ENCODE data around the gene GALNS. TPM values are rescaled to one million over a fixed set of nuclear protein-coding genes. Genes with fewer than 3 reads are reported as not detected.

Gene GALNS
- total and polyA plus RNA-seq, 2 of the 8 experiments (the other 6 are each of a cell fraction or from before 2014, with no cell fraction given): 8.9 to 17.8 TPM

DNA sequence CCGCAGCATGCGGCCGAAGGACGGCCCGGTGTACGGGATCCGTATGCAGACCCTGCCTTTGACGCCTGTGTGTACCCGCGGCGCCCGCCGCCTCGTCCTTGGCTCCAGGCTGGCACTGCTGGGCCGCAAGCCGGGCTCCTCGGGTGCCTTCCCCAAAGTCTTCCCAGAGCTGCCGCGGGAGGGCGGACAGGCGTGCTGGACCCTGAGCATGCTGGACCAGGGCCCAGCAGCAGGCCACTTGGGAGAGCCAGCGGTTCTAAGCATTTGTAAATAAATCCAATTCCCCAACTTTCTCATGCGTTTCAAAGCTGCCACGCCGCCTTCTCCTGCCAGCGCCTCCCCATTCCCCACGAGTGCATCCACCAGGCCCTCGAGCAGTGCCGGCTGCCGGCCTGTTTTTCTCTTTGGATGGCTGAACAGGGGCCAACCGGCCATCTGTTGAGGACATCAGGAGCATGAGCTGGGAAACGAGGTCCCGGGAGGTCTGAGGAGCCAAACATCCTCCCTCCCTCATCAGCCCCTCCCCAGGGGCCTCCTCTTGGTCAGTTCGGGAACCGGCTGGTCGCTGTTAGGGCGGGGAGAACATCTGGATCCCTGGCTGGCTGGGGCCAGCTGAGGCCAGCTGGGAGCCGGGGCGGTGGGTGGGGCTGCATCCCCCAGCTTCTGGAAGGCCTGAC, 30.2 kb upstream of the GALNS start:
- H3K9ac ChIP-seq (replicated peaks in 1 of 4; ENCODE audit: extremely low read depth in 1 of 4, low read depth in 3 of 4, low read length in 3 of 4): no peak overlapping the region
- no peaks in the 10 kb centered on the region for H3K79me2 ChIP-seq (ENCODE audit: control insufficient read depth in 1 of 2, insufficient read depth in 2 of 2, low read length in 2 of 2)
- no peaks in the 10 kb centered on the region; the same call in 1 of the 2 replicates for H3K79me1 ChIP-seq (ENCODE audit: low read depth, low read length)
- no peak overlapping the region for H3K4ac ChIP-seq (replicated peaks; ENCODE audit: insufficient read length, low read depth, low read length)
- no peak for TF ChIP-seq POU5F1 (IDR thresholded peaks at IDR 0.05; ENCODE audit: low read depth, low read length)
- TF ChIP-seq CREB1 (IDR thresholded peaks at IDR 0.05): no peak
- no peak for TF ChIP-seq USF2 (IDR thresholded peaks at IDR 0.05; ENCODE audit: low read length)
- no peak for TF ChIP-seq MAFK (IDR thresholded peaks at IDR 0.05; ENCODE audit: low read depth, low read length)
- TF ChIP-seq EZH2 (IDR thresholded peaks at IDR 0.05; ENCODE audit: low read depth, low read length, severe bottlenecking): no peak
- no peak for TF ChIP-seq EGR1 (IDR thresholded peaks at IDR 0.05; ENCODE audit: borderline replicate concordance, low read depth, low read length)
- H2BK20ac ChIP-seq (ENCODE audit: low read length): no peak overlapping the region
- no peaks in the 10 kb centered on the region; the same call in 1 of the 2 replicates for H3K23me2 ChIP-seq (ENCODE audit: low read depth, low read length)
- POLR2A ChIA-PET (ENCODE audit: partially characterized antibody): interaction anchor here (0.8 kb wide), 1 partner anchor 331 kb away, joined by 3 read pairs; the partner anchor contains the start of gene ZNF778
- H3K56ac ChIP-seq (replicated peaks; ENCODE audit: insufficient read length, low read depth, low read length): no peak overlapping the region
- H2BK15ac ChIP-seq (ENCODE audit: low read length): 0 out of 2 replicates have a peak overlapping the region, but pooled peaks have one; percentile 46
- H3K9me3 ChIP-seq (ENCODE audit: insufficient read depth in 2 of 2, low read depth in 1 of 2, low read length in 1 of 2): no peaks in the 10 kb centered on the region
- DNase-seq (ENCODE audit: low read depth in 1 of 2, low spot score in 2 of 2): no peak
- no peak overlapping the region for H2BK12ac ChIP-seq (ENCODE audit: low read depth, low read length)
- 87% methylated on average over 32 of the region's 39 CpGs; no CpG with 5 or more reads in 1 of the 2 experiments for WGBS, 2 experiments (ENCODE audit: extremely low coverage in 1 of 2, insufficient coverage in 1 of 2, insufficient read length in 1 of 2, insufficient replicate concordance in 2 of 2, low coverage in 1 of 2, low lambda C conversion rate in 2 of 2, missing lambda C conversion rate in 1 of 2)
- H3K23ac ChIP-seq (ENCODE audit: insufficient read length): no peak overlapping the region
- no peak overlapping the region for H2AFZ ChIP-seq (ENCODE audit: low read length)
- no peak overlapping the region for H2AK5ac ChIP-seq (ENCODE audit: low read depth, low read length)
- H3K4me2 ChIP-seq (ENCODE audit: insufficient read depth in 1 of 2, low read depth in 2 of 2, low read length in 2 of 2): no peak overlapping the region
- no peak overlapping the region for H3K27ac ChIP-seq (ENCODE audit: low read depth, low read length)
- no peak overlapping the region for H4K91ac ChIP-seq (replicated peaks; ENCODE audit: insufficient read length, low read length)
- H3K4me1 ChIP-seq (replicated peaks in 1 of 4; ENCODE audit: control insufficient read depth in 3 of 4, insufficient read depth in 4 of 4, low read length in 3 of 4): peaks cover 0 to 4% (median 0%) of the 10 kb centered on the region in 4 experiments; a peak in 1 of 7 replicates
- H3K36me3 ChIP-seq (ENCODE audit: control insufficient read depth in 2 of 4, insufficient read depth in 4 of 4, low read length in 3 of 4): no peaks in the 10 kb centered on the region
- H3K27me3 ChIP-seq (replicated peaks in 1 of 4; ENCODE audit: control insufficient read depth in 3 of 4, extremely low read depth in 1 of 4, insufficient read depth in 3 of 4, low read length in 3 of 4): 0 out of 7 replicates have a peak, but pooled peaks cover 0 to 2% (median 0%) of the 10 kb centered on the region in 4 experiments
- H3K4me3 ChIP-seq (ENCODE audit: extremely low read depth in 1 of 4, insufficient read depth in 2 of 4, low read depth in 3 of 4, low read length in 4 of 4): no peak overlapping the region
- no peak overlapping the region for H4K8ac ChIP-seq (ENCODE audit: extremely low read depth, insufficient read depth, low read length)
- H4K5ac ChIP-seq (ENCODE audit: insufficient read length, low read depth, low read length): no peak overlapping the region
- H2BK120ac ChIP-seq (replicated peaks; ENCODE audit: low read depth, low read length): no peak overlapping the region
- H2BK5ac ChIP-seq (ENCODE audit: low read depth, low read length): no peak overlapping the region
- H3K18ac ChIP-seq (ENCODE audit: extremely low read depth, low read length): no peak overlapping the region
- CTCF ChIA-PET (ENCODE audit: partially characterized antibody): interaction anchor here (0.9 to 2.1 kb wide), 5 partner anchors 11 to 150 kb away, joined by 3 to 8 read pairs (median 3); partner anchors contain the start of genes GALNS and TRAPPC2L
- FAIRE-seq: no peak
- H4K20me1 ChIP-seq (replicated peaks in 1 of 2; ENCODE audit: control insufficient read depth in 1 of 2, insufficient read depth in 2 of 2, low read length in 2 of 2): peaks cover 0 to 4% of the 10 kb centered on the region in 2 experiments
- H3K14ac ChIP-seq (ENCODE audit: insufficient read length): no peak overlapping the region
